ENCODE data around the gene DMAP1.
A peak's percentile ranks its signal among the peaks of the same experiment; 100 is the strongest.

The DMAP1 gene

DNA sequence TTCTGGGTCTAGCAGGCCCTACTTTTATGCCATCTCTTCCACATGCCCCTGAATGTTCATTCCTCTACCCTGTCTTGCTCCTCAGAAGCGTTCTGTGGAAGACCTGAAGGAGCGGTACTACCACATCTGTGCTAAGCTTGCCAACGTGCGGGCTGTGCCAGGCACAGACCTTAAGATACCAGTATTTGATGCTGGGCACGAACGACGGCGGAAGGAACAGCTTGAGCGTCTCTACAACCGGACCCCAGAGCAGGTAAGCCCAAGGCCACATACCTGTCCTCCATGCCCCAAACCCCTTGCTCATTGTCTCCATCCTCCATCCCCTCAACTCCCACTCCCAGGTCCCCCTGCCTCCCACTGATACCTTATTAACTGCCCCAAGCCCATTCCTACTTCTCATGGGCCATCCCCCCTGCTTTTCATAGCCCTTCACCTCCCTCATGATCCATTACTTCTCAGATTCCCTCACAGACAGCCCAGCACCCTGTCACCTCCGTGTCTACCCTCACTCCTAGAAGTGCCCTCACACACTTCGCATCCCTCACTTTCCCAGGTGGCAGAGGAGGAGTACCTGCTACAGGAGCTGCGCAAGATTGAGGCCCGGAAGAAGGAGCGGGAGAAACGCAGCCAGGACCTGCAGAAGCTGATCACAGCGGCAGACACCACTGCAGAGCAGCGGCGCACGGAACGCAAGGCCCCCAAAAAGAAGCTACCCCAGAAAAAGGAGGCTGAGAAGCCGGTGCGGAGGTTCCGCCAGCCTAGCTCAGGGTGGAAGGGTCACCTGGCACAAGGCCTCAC lies 5.4 kb downstream of the DMAP1 start:
- H3K4me3 ChIP-seq (ENCODE audit: low read depth, low read length), result no peak overlapping the region
- no peak overlapping the region for H2AFZ ChIP-seq (ENCODE audit: low read length, unreplicated experiment)
- no peak overlapping the region for H3K27ac ChIP-seq (ENCODE audit: low read depth, low read length)
- peaks cover 4% of the 10 kb centered on the region for H3K79me2 ChIP-seq (ENCODE audit: control insufficient read depth, insufficient read depth, low read length, unreplicated experiment)
- H3K36me3 ChIP-seq (ENCODE audit: insufficient read depth, low read length), result peaks cover 14% of the 10 kb centered on the region; the same call in 1 of the 2 replicates
- H3K4me1 ChIP-seq (ENCODE audit: control insufficient read depth, insufficient read depth, low read length, unreplicated experiment), result peaks cover 15% of the 10 kb centered on the region
- no peaks in the 10 kb centered on the region for H3K27me3 ChIP-seq (ENCODE audit: insufficient read depth, low read length)

DNA sequence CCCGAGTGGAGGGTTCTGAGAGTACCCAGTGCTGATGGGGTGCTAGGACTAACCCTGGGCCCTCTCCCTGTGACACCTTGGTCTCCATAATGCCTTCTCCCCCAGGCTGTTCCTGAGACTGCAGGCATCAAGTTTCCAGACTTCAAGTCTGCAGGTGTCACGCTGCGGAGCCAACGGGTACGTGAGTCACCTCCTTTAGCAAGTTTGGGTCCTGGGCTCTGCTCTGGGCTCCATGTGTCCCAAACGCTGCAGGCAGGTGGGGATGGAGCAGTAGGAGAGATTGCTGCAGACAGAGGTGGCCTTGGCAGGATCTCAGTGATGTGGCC lies 6.0 kb downstream of the DMAP1 start:
- H3K4me1 ChIP-seq (ENCODE audit: control insufficient read depth, insufficient read depth, low read length, unreplicated experiment), result peaks cover 15% of the 10 kb centered on the region
- no peak overlapping the region for H3K4me3 ChIP-seq (ENCODE audit: low read depth, low read length)
- no peak overlapping the region for H3K27ac ChIP-seq (ENCODE audit: low read depth, low read length)
- no peaks in the 10 kb centered on the region for H3K27me3 ChIP-seq (ENCODE audit: insufficient read depth, low read length)
- no peaks in the 10 kb centered on the region for H3K79me2 ChIP-seq (ENCODE audit: control insufficient read depth, insufficient read depth, low read length, unreplicated experiment)
- peaks cover 14% of the 10 kb centered on the region; the same call in 1 of the 2 replicates for H3K36me3 ChIP-seq (ENCODE audit: insufficient read depth, low read length)
- H2AFZ ChIP-seq (ENCODE audit: low read length, unreplicated experiment), result no peak overlapping the region

DNA sequence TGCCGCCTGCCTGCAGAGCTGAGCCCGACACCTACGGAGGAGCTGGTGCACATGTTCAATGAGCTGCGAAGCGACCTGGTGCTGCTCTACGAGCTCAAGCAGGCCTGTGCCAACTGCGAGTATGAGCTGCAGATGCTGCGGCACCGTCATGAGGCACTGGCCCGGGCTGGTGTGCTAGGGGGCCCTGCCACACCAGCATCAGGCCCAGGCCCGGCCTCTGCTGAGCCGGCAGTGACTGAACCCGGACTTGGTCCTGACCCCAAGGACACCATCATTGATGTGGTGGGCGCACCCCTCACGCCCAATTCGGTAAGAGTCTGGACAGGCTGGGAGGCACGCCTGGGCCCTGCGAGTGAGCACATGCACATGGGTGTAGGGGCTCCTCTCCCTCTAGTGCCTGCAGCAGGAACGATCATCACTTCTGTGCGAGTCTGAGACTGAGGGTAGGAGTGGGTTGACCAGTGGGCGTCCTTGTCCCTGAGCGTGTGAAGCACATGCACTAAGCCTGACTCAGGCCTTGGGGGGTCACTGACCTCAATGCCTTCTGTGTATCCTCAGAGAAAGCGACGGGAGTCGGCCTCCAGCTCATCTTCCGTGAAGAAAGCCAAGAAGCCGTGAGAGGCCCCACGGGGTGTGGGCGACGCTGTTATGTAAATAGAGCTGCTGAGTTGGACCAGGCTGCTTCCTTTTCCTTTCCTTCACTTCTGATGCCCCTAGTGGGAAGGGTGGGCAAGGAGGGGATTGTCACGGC lies 6.9 kb downstream of the DMAP1 start:
- Histone ChIP-seq H2AFZ (ENCODE audit: low read length, unreplicated experiment) (no peak overlapping the region), H3K4me3 (ENCODE audit: low read depth, low read length) (no peak overlapping the region), H3K27ac (ENCODE audit: low read depth, low read length) (peak overlapping the region; percentile 46; the same call in 1 of the 2 replicates), H3K79me2 (ENCODE audit: control insufficient read depth, insufficient read depth, low read length, unreplicated experiment) (no peaks in the 10 kb centered on the region), H3K27me3 (ENCODE audit: insufficient read depth, low read length) (no peaks in the 10 kb centered on the region), H3K4me1 (ENCODE audit: control insufficient read depth, insufficient read depth, low read length, unreplicated experiment) (peaks cover 15% of the 10 kb centered on the region), H3K36me3 (ENCODE audit: insufficient read depth, low read length) (peaks cover 14% of the 10 kb centered on the region; the same call in 1 of the 2 replicates)

DNA sequence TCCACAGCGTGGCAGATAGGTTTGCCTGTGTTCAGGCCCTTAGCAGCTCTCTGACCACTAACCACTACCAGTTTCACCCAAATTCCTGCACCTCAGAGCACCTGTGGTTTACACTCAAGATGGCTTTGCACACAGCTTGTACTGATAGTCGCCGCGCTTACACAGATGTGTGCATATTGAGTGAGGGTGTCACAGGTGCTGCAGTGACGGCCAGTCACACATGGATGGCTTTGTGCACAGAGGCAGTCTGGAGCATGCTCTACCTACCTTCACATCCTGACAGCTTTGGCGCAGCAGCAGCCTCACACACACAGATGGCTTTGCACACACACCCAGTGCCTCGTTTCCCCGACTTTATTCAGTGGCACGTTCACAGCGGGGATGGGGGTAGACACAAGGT lies 7.5 kb downstream of the DMAP1 start:
- H3K36me3 ChIP-seq (ENCODE audit: insufficient read depth, low read length), result peaks cover 14% of the 10 kb centered on the region; the same call in 1 of the 2 replicates

DNA sequence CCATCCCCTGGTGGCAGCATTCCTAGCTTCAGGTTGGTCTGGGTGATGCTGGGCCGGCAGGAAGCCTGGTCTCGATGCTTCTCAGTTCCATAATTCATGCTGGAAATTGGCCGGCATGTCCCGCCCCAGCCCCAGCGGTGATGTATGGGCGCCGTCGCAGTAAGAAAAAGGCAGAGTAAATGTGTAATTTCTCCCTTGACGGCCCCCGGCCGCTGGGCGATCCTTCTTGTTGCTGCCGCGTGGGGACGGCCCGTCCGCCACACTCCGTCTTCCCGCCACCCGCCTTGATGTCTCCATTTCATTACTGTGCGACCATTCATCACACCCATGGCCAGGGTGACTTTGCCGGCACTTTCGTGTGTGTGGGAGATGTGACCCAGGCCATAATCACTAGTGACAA lies 8.5 kb downstream of the DMAP1 start:
- Histone ChIP-seq H3K27ac (ENCODE audit: low read depth, low read length) (no peak overlapping the region), H3K36me3 (ENCODE audit: insufficient read depth, low read length) (peaks cover 14% of the 10 kb centered on the region; the same call in 1 of the 2 replicates), H2AFZ (ENCODE audit: low read length, unreplicated experiment) (no peak overlapping the region), H3K79me2 (ENCODE audit: control insufficient read depth, insufficient read depth, low read length, unreplicated experiment) (no peaks in the 10 kb centered on the region), H3K4me3 (ENCODE audit: low read depth, low read length) (no peak overlapping the region), H3K4me1 (ENCODE audit: control insufficient read depth, insufficient read depth, low read length, unreplicated experiment) (peaks cover 15% of the 10 kb centered on the region), H3K27me3 (ENCODE audit: insufficient read depth, low read length) (no peaks in the 10 kb centered on the region)

More for the DNA sequence above, 7.5 kb downstream of the DMAP1 start:
- Histone ChIP-seq H3K27ac (ENCODE audit: low read depth, low read length) (peak overlapping the region; percentile 46; the same call in 1 of the 2 replicates), H2AFZ (ENCODE audit: low read length, unreplicated experiment) (no peak overlapping the region), H3K79me2 (ENCODE audit: control insufficient read depth, insufficient read depth, low read length, unreplicated experiment) (no peaks in the 10 kb centered on the region), H3K4me1 (ENCODE audit: control insufficient read depth, insufficient read depth, low read length, unreplicated experiment) (peaks cover 15% of the 10 kb centered on the region), H3K27me3 (ENCODE audit: insufficient read depth, low read length) (no peaks in the 10 kb centered on the region), H3K4me3 (ENCODE audit: low read depth, low read length) (no peak overlapping the region)

DNA sequence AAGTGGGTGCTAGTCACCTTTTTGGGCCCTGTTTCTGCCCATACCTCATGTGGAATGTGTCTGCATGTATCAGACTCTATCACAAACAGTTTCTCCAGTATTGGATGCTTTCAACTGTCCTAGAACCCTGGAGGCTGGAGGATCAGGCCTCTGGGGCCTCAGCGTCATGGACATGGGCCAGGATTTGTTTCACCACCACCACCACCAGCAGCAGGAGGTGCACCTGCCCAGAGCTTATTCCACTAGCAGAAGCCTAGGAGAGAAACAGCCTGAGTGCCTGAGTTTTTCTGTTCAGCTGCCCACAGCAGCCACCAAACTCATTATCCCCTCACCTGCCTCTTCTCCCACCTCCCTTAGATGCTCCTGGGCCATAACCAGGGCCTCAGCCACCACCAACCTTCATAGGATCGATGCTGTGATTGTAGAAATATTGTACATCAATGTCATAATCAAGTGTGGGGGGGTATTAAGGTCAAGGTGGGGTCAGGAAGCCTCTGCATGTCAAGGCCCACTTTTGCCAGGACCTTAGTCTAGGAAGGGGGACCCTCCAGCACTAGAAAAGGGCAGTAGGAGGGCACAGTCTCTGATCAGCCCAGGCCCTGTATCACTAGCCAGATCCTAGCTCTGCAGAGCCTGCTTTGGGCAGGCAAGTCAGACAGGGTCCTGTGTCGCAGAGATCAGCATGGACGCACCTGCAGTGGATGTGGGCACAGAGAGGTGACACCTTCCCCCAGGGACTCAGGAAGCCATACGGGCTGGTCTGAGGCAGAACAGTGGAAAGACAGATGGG lies 9.3 kb downstream of the DMAP1 start:
- peaks cover 14% of the 10 kb centered on the region; the same call in 1 of the 2 replicates for H3K36me3 ChIP-seq (ENCODE audit: insufficient read depth, low read length)
- no peak overlapping the region for H3K27ac ChIP-seq (ENCODE audit: low read depth, low read length)
- no peaks in the 10 kb centered on the region for H3K79me2 ChIP-seq (ENCODE audit: control insufficient read depth, insufficient read depth, low read length, unreplicated experiment)
- H3K4me1 ChIP-seq (ENCODE audit: control insufficient read depth, insufficient read depth, low read length, unreplicated experiment), result peaks cover 15% of the 10 kb centered on the region
- no peak overlapping the region for H3K4me3 ChIP-seq (ENCODE audit: low read depth, low read length)
- no peak overlapping the region for H2AFZ ChIP-seq (ENCODE audit: low read length, unreplicated experiment)
- no peaks in the 10 kb centered on the region for H3K27me3 ChIP-seq (ENCODE audit: insufficient read depth, low read length)

DNA sequence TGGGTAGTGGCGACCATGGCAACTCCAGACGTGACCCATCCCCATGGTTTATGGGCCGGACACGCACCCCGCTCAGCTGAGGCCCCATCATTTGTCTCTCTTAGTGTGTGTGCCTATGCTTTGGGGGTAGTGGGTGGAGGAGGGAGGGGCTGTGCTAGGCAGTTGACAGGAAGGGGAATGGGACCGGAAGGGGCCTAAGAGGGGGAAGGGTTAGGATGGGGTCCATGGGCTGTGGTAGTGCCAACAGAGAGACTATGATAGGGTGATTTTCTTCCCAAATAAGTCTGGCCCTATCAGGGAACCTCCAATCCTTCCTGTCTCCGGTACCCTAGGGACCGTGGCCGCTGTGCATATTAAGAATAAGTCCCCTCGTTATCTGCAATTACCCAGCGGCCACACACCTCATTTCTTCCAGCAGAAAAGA lies 9.9 kb downstream of the DMAP1 start:
- Histone ChIP-seq H3K27me3 (ENCODE audit: insufficient read depth, low read length) (no peaks in the 10 kb centered on the region), H3K4me3 (ENCODE audit: low read depth, low read length) (no peak overlapping the region), H3K4me1 (ENCODE audit: control insufficient read depth, insufficient read depth, low read length, unreplicated experiment) (peaks cover 15% of the 10 kb centered on the region), H3K36me3 (ENCODE audit: insufficient read depth, low read length) (peaks cover 14% of the 10 kb centered on the region; the same call in 1 of the 2 replicates), H2AFZ (ENCODE audit: low read length, unreplicated experiment) (no peak overlapping the region), H3K27ac (ENCODE audit: low read depth, low read length) (no peak overlapping the region), H3K79me2 (ENCODE audit: control insufficient read depth, insufficient read depth, low read length, unreplicated experiment) (no peaks in the 10 kb centered on the region)

DNA sequence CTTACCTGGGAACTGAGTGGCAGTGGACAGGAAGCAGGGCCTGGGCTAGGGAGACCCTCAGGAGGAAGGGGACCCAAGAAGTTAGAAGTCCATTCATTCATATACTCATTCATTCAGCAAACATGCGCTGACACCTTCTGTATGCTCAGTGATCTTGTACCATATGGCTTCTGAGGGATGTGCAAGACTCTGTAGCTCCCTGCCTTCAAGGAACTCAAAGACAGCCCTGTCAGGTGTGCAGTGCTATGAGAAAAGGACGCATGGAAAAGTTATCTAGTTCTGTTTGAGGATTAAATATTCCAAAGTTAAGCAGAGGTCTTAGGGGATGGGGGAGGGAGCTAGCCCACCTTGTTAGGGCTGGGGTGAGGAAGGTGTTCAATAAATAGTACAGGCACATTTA lies 12.5 kb downstream of the DMAP1 start:
- no peak overlapping the region for H3K27ac ChIP-seq (ENCODE audit: low read depth, low read length)
- peaks cover 5% of the 10 kb centered on the region for H3K4me1 ChIP-seq (ENCODE audit: control insufficient read depth, insufficient read depth, low read length, unreplicated experiment)
- H2AFZ ChIP-seq (ENCODE audit: low read length, unreplicated experiment), result no peak overlapping the region
- no peaks in the 10 kb centered on the region for H3K79me2 ChIP-seq (ENCODE audit: control insufficient read depth, insufficient read depth, low read length, unreplicated experiment)
- H3K4me3 ChIP-seq (ENCODE audit: low read depth, low read length), result no peak overlapping the region
- no peaks in the 10 kb centered on the region for H3K27me3 ChIP-seq (ENCODE audit: insufficient read depth, low read length)
- peaks cover 6% of the 10 kb centered on the region; the same call in 1 of the 2 replicates for H3K36me3 ChIP-seq (ENCODE audit: insufficient read depth, low read length)

DNA sequence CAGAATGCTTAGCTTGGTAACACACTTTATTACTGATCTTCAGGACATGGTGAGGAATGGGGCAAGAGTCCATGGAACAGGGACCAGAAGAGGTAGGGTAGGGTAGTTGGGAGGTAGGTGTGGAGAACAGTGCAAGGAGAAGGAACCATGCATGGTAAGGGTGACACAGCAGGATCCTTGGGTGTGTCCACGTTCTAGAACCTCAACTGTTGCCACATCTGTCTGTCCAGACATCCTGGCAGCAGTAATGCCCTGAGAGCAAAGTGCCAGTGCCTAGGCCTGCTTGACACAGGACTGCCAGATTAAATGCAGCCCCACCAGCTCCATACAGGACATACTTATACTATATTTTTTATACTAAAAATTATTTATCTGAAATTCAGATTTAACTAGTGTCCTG lies 13.9 kb downstream of the DMAP1 start:
- Histone ChIP-seq H2AFZ (ENCODE audit: low read length, unreplicated experiment) (no peak overlapping the region), H3K36me3 (ENCODE audit: insufficient read depth, low read length) (no peaks in the 10 kb centered on the region), H3K4me3 (ENCODE audit: low read depth, low read length) (no peak overlapping the region), H3K27ac (ENCODE audit: low read depth, low read length) (no peak overlapping the region), H3K79me2 (ENCODE audit: control insufficient read depth, insufficient read depth, low read length, unreplicated experiment) (no peaks in the 10 kb centered on the region), H3K27me3 (ENCODE audit: insufficient read depth, low read length) (no peaks in the 10 kb centered on the region), H3K4me1 (ENCODE audit: control insufficient read depth, insufficient read depth, low read length, unreplicated experiment) (no peaks in the 10 kb centered on the region)

DNA sequence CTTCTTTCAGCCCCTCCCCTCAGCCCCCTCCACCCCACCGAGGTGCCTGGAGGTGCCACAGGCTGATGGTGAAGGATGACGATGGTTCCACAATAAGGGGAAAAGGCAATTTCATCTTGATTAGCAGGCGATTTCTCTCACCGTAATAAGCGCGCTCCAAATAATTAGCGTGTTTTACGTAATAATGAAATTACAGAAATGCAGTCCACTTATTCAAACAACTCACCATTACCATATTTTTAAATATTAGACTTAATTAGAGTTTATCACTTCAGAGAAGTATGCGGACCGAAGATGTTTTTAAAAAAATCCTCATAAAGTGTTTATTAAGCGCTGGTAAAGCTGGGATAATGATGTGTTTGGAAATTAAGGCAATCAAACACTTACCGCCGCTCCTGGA lies 14.9 kb downstream of the DMAP1 start:
- no peaks in the 10 kb centered on the region for H3K27me3 ChIP-seq (ENCODE audit: insufficient read depth, low read length)
- H3K36me3 ChIP-seq (ENCODE audit: insufficient read depth, low read length), result no peaks in the 10 kb centered on the region
- no peaks in the 10 kb centered on the region for H3K4me1 ChIP-seq (ENCODE audit: control insufficient read depth, insufficient read depth, low read length, unreplicated experiment)
- H2AFZ ChIP-seq (ENCODE audit: low read length, unreplicated experiment), result no peak overlapping the region
- H3K27ac ChIP-seq (ENCODE audit: low read depth, low read length), result no peak overlapping the region
- H3K4me3 ChIP-seq (ENCODE audit: low read depth, low read length), result no peak overlapping the region
- no peaks in the 10 kb centered on the region for H3K79me2 ChIP-seq (ENCODE audit: control insufficient read depth, insufficient read depth, low read length, unreplicated experiment)

Data from ACC112 (cell line).